ENCODE results near the gene AGBL2.
"Not testable (repeated sequence)": the region's sequence is repeated elsewhere in the genome, so short reads cannot be mapped to it uniquely, and the experiment has no call there.

AGBL2 gene, protein sequence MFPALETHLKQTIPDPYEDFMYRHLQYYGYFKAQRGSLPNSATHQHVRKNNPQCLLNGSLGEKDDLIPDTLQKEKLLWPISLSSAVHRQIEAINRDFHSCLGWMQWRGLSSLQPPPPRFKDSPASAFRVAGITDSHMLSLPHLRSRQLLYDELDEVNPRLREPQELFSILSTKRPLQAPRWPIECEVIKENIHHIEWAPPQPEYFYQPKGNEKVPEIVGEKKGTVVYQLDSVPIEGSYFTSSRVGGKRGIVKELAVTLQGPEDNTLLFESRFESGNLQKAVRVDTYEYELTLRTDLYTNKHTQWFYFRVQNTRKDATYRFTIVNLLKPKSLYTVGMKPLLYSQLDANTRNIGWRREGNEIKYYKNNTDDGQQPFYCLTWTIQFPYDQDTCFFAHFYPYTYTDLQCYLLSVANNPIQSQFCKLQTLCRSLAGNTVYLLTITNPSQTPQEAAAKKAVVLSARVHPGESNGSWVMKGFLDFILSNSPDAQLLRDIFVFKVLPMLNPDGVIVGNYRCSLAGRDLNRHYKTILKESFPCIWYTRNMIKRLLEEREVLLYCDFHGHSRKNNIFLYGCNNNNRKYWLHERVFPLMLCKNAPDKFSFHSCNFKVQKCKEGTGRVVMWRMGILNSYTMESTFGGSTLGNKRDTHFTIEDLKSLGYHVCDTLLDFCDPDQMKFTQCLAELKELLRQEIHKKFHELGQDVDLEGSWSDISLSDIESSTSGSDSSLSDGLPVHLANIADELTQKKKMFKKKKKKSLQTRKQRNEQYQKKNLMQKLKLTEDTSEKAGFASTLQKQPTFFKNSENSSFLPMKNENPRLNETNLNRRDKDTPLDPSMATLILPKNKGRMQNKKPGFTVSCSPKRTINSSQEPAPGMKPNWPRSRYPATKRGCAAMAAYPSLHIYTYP

DNA sequence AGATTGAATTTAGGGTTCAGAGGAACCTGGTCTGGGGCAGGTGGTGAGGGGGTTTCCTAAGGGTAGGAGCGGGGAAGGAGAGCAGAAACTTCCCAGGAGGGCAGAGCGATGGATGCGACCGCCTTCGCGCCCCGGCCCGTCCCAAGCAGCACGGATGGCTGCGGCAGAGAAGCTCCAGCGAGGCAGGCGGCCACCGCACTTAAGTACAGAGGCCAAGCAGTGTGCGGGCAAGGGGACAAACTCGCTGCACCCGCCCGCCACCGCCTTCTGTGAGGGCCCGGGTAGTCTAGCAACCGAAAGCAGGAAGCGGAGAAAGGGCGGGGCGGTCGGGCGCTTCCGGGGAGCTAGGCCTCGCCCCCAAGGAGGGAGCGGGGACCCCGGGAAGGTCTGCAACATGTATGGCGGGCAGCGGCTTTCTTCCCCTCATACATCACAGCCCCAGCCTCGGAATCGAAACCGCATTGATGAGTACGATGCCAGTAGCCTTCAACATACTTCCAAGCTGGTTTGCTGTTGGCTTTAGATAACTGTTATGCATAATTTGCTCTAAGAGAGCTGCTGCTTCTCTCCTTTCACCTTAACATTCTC lies at the start of gene AGBL2:
Gene AGBL2 (minus strand): TSS at position 288 of the 588 bp plus-strand sequence. CDS start 719 bp downstream, outside the sequence.
- DNase-seq = peak; percentile 77

GRCh38 chr11:47759291-47759690 lies 44.1 kb upstream of the AGBL2 start:
- DNase-seq = not testable (repeated sequence)

- DNase-seq = no peak
Measured at GRCh38 chr11:47756208-47756607, 41.0 kb upstream of the AGBL2 start.

- no peak for DNase-seq
Measured at GRCh38 chr11:47750725-47751124, 35.6 kb upstream of the AGBL2 start.

DNA sequence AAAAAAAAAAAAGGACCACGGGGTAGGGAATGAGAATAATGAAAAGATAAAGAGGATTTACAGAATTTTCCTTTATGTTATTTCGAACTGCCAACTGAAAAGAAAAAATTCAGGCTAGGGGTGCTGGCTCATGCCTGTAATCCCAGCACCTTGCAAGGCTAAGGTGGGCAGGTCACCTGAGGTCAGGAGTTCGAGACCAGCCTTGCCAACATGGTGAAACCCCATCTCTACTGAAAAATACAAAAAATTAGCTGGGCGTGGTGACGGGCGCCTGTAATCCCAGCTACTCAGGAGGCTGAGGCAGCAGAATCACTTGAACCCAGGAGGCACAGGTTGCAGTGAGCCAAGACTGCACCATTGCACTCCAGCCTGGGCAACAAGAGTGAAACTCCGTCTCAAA lies 27.3 kb upstream of the AGBL2 start:
- not testable (repeated sequence) for DNase-seq

- DNase-seq = not testable (repeated sequence)
Measured at GRCh38 chr11:47737817-47738216, 22.6 kb upstream of the AGBL2 start.

- no peak for DNase-seq
Measured at GRCh38 chr11:47732271-47732670, 17.1 kb upstream of the AGBL2 start.

GRCh38 chr11:47731475-47731874 lies 16.3 kb upstream of the AGBL2 start:
- DNase-seq = no peak

DNA sequence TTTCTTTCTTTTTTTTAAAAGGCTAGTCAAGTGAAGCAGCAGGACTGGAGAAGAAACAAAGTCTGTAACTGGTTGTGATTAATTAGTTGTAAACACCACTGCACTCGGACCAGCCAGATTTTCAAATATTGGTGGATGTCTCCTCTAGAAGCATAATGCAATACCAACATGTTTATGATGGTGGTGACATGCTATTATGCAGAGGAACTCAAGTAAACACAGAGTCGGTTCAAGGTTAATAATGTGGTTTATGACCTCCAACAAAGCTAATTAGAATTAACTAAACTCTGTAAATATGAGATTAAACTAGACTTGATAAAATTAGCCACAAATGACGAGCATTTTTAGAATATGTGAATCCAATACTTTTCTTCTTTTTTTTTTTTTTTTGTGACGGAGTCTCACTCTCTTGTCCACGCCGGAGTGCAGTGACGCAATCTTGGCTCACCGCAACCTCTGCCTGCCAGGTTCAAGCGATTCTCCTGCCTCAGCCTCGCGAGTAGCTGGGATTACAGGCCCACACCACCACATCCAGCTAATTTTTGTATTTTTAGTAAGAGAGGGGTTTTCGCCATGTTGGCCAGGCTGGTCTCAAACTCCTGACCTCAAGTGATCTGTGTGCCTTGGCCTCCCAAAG lies 11.8 kb upstream of the AGBL2 start:
- DNase-seq = no peak

DNA sequence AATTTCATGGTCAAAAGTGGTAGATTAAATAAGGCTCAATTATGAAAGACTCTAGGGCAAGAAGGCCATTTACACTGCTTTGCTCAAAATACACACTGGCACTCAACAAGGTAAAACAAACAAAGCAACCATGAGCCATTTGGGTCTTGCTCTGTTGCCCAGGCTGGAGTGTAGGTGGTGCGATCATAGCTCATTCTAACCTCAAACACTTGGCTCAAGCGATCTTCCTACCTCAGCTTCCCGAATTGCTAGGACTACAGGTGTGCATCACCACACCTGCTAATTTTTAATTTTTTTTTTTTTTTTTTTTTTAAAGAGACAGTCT lies 10.9 kb upstream of the AGBL2 start:
- DNase-seq = no peak

DNA sequence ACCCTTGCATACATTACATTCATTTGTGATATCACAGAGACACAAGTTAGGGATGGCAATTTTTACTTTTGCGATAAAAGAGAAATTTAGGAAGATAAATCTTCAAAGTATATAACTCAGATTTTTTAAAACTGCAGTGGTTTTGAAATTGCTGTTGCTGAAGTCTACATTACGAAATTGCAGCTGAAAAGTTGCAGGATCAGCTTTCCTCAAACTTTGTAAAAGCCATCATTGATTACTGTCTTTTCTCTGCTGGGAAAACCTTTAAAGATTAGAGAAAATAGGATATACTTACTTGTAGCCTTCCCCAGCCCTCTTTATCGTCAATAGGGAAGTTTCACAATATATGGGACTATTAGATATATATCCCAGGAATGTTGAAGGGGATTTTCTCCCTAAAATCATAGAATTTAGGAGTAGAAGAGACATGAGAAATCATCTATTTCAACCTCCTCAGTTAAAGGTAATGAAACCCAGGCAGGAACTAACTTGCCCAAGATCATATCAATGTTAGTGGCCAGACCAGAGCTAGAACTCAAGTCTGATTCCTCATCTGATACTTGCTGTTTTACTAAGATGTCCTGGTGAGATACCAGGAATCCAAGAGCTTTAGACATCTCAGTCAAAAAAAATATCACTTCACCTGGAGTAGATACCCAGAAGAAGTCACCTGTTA lies 10.4 kb upstream of the AGBL2 start:
- no peak for DNase-seq

DNA sequence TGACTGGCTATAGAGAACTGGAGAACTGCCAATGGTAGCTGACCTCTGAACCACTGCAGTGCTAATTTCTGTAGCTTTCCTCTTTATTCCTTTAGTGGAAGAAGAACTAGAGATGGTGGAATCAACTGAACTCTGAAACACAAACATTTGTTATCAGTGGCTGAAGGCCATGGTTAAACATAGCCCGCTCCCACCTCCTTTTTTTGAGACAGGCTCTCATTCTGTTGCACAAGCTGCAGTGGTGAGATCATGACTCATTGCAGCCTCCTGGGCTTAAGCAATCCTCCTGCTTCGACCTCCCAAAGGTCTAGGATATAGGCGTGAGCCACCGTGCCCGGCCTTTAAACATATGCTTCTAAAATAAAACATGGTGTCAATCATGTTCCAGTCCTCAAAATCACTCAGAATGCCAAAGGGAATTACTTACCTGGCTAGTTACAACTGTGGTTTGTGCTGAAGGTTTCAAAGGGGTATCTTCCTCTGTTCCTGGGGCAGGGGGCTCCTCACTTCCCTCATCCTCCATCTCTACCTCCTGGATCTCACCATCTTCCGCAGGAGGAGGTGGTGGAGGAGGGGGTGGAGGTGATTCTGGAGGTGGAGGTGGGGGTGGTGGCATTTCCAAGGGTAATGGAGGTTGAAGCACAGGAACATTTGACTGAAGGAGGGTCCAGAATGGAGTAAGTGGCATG lies 9.0 kb upstream of the AGBL2 start:
- DNase-seq = no peak

GRCh38 chr11:47723041-47723440 lies 7.9 kb upstream of the AGBL2 start:
- DNase-seq = no peak

DNA sequence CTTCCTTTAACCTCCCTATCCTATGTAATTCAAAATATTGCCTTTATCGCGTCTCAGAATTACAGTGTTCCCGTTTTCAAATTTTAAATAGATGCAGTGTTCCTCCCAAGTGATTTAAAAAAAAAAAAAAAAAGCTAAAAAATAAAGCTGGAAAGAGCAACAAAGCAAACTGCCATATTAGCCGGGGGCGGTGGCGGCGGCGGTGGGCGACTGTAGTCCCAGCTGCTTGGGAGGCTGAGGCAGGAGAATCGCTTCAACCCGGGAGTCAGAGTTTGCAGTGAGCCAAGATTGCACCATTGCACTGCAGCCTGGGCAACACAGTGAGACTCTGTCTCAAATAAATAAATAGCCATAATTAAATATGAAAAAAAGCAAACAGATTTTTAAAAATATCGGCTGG lies 5.5 kb upstream of the AGBL2 start:
- no peak for DNase-seq

DNA sequence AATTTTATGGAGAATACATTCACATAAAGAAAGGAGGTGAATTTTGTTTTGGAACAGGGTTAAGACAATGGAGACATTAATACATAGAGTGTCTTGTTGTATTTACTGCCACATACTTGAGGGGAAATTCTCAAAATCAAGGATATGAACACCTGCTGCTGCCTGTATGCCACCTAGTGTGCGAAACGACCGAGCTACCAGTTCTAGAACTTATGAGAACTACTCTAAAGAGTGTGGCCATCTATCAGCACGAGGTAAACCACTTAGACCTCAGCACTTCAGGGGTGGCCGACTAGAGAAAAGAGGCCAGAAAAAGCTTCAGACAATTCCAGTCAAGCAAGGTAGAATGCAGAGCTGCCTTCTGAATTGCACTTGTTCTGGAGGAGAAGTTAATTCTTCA lies 1.5 kb upstream of the AGBL2 start:
- no peak for DNase-seq

DNA sequence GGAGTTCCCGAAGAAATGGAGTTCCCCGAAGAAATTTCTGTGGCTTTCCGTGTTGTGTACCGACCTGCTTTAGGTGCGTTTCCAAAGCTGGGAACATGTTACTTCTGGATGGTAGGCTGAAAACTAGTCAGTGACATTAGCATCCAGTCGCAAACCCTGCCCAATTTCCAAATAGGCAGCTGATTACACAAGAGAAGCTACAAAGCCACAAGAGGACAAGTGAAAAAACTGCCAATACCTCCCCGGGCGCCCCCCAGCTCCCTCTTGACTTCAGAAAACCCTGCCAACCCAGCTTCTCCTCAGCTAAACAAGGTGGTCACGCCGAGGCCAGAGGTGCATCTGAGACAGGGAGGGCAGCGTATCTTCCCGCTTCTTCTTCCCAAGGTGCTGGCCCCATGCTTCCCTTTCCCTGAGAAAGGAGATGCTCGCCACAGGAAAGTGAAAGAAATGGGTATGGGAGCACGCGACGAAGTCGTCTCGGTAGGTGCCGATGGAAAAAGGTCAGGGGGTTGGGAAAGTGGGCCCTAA lies 551 bp downstream of the AGBL2 start:
- no peak for DNase-seq

GRCh38 chr11:47711816-47712215 lies 3.4 kb downstream of the AGBL2 start:
- DNase-seq = no peak

DNA sequence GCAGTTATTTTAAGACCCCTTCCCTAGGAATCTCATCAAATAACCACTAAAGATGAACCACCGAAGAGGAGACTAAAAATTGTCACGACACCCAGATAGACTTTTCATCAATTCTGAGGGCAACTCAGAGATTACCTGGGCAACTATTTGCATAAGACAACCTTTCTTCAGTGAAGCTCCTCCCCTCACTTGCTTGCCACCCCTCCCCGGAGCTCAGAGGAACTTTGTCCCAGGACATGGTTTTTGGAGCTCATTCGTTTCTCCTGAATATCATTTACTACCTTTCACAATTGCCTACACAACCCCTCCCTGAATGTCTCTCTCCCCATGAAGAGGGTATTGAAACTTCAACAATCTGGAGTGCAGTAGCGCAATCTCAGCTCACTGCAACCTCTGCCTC lies 3.9 kb downstream of the AGBL2 start:
- DNase-seq = no peak

DNA sequence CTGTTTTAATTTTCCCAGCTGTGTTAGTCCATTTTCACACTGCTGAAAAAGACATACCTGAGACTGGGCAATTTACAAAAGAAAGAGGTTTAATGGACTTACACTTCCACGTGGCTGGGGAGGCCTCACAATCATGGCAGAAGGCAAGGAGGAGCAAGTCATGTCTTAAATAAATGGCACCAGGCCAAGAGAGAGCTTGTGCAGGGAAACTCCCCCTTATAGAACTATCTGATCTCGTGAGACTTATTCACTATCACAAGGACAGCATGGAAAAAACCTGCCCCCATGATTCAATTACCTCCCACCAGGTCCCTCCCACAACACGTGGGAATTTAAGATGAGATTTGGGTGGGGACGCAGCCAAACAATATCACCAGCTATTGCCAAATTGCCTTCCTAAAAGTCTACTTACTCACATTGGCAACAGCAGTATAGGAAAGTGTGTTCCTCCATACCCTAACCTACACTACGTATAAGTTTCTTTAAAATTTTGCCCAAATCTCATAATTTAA lies 7.8 kb downstream of the AGBL2 start:
- not testable (repeated sequence) for DNase-seq

GRCh38 chr11:47705721-47706120 lies 9.4 kb downstream of the AGBL2 start:
- DNase-seq = no peak

GRCh38 chr11:47691979-47692378 lies 23.2 kb downstream of the AGBL2 start:
- no peak for DNase-seq

Data from NCI-H2029 (cell line).